HUDEP-2 (cell line): Measurements from ENCODE around the gene FOXK2.
A peak's percentile ranks its signal among the peaks of the same experiment; 100 is the strongest.

Source experiments
- DNase-seq, 76 experiments: peaks; one replicate each; lab custom pipeline; 2025; ENCODE audit not compliant: unreplicated experiment in 76 of 76; lab: John Stamatoyannopoulos, UW

FOXK2 gene

DNA sequence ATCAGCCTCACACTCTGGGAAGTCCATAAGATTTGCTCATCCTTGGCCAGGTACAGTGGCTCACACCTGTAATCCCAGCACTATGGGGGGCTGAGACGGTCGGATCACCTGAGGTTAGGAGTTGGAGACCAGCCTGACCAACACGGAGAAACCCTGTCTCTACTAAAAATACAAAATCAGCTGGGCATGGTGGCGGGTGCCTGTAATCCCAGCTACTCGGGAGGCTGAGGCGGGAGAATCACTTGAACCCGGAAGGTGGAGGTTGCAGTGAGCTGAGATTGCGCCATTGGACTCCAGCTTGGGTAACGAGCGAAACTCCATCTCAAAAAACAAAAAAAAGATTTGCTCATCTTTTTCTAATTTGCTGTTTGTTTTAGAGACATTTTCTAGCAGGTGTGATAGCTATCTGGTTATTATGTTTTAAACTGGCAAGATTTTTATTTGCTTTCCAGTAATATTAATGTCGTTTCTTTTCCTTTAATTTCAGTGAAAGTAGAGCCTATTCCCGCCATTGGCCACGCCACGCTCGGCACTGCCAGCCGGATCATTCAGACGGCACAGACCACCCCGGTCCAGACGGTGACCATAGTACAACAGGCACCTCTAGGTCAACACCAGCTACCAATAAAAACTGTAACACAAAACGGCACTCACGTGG is 67.2 kb downstream of the FOXK2 start:
- DNase-seq, result no peak

- DNase-seq, result no peak
Observed at GRCh38 chr17:82587234-82588086, 67.9 kb downstream of the FOXK2 start.

GRCh38 chr17:82588266-82589175 is 69.0 kb downstream of the FOXK2 start:
- no peak for DNase-seq

- DNase-seq, result no peak
Observed at GRCh38 chr17:82589851-82590180, 70.3 kb downstream of the FOXK2 start.

DNA sequence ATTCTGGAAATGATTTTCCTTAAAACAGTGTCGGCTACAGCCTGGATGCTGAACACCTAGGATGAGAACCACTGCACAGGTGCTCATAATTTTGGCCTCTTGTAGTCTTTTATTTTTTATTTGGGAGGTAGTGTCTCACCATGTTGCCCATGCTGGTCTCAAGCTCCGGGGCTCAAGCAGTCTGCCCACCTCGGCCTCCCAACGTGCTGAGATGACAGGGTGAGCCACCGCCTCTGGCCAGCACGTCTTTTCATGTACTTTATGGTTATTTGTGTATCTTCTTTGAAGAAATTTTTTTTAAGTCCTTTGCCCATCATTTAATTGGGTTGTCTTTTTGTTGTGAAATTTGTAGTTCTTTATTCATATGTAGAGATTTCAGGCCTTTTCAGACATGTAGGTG is 70.7 kb downstream of the FOXK2 start:
- DNase-seq, result no peak

DNA sequence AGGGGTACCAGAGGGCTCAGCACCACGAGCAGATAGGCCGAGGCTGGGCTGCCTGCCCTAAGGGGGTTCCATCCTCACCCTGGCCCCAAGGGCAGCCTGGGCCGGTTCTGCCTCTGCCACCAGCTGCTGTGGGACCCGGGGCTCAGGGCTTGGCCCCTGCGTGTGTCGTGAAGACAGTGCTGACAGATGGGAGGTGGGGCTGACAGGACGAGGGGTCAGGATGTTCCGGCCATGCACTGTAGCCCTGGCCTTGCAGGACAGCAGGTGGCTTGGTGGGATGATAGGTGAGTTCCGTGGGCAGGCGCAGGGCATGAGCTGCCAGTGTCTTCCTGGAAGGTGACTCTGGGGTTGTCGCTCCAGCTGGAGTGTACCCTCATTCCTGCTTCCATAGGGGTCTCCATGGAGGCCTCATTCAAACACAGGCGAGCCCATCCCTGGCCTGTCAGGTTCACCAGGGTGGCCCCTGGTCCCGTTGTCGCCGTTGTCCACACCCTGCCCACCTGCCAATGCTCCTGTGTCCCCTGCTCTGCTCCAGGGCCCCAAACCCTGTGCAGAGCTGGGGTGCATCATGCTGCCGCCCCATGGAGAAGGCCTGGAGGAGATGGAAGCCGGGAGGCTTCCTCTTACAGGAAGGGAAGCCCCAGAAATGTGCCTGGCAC is 71.5 kb downstream of the FOXK2 start:
- DNase-seq, result no peak

- DNase-seq, result no peak
Observed at GRCh38 chr17:82592289-82592766, 72.8 kb downstream of the FOXK2 start.

DNA sequence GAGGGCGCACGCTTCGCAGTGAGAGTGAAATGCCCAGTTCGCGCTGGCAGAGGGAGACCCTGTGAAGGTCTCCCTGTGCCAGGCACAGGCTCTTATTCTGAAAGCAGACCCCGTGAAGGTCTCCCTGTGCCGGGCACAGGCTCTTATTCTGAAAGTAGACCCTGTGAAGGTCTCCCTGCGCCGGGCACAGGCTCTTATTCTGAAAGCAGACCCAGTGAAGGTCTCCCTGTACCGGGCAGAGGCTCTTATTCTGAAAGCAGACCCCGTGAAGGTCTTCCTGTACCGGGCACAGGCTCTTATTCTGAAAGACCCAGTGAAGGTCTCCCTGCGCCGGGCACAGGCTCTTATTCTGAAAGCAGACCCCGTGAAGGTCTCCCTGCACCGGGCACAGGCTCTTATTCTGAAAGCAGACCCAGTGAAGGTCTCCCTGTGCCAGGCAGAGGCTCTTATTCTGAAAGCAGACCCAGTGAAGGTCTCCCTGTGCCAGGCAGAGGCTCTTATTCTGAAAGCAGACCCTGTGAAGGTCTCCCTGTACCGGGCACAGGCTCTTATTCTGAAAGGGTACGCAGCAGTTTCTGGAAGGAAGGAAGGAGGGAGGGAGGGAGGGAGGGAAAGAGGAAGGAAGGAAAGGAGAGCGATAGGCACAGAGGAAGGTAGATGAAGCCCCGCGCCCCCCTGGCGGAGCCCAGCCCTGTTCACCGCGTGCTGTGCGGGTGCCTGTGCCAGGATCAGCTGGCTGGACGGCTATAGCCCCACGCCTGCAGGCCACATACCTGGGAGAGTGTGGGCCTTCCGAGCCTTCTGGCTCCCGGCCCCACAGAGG is 73.4 kb downstream of the FOXK2 start:
- peak in 70 of 76 experiments; percentile 22 to 90 (median 62) for DNase-seq

GRCh38 chr17:82593590-82594087 is 74.1 kb downstream of the FOXK2 start:
- DNase-seq, result no peak

GRCh38 chr17:82594571-82594970 is 75.0 kb downstream of the FOXK2 start:
- no peak for DNase-seq

DNA sequence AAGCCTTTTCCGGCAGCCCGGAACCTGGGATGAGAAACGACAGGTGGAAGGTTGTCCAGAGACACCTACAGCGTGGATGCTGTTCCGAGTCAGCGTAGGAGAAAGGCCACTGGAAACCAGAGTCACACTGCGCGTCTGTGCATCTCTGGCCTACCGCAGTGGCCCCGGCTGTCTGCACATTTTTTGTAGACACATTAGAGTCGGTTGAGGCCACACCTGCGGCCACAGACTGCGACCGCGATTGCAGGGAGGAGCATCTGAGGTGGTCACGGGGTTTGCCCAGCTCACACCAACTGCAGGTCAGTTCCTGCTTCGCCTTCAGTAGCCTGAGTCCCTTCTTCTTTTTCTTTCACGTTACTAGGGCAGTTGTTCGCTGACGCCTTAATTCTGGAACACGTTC is 76.4 kb downstream of the FOXK2 start:
- DNase-seq, result no peak

- no peak for DNase-seq
Observed at GRCh38 chr17:82596296-82596695, 76.8 kb downstream of the FOXK2 start.

GRCh38 chr17:82596837-82597672 is 77.5 kb downstream of the FOXK2 start:
- DNase-seq, result no peak

DNA sequence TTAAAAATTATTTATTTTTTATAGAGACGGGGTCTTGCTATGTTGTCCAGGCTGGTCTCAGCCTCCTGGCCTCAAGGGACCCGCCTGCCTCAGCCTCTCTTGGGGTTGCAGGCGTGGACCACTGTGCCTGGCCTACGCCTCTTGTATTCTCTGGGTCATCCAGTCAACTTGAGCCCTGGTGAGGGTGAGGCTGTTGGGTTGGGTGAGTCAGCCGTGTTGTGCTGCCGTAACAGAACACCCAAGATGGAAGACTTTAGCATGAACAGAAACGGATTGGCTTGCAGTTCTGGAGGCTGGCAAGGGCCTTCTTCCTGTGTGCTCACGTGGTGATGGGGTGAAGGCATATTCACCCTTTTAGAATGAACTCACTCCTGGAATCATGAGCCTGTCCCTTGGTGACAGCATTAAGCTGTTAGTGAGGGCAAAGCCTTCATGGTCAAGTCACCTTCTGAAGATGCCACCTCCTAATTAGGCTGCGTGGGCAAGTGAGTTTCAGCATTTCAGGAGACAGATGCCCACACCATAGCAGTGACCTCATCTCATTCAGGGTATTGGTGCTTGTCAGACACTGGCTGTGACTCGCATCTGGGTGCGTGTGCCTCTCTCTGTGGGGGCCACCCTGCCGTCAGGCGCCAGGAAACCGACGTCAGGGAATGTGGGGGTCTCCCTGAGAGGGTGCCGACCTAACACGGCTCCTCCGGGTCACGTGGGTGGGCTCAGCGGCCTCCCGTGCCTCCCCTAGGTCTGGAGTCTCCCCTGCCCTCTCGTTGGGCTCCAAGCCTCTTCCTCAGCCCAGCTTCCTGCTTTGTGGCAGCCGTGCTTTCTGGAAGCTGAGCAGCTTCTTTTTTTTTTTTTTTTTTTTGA is 79.0 kb downstream of the FOXK2 start:
- no peak for DNase-seq

GRCh38 chr17:82599674-82600661 is 80.4 kb downstream of the FOXK2 start:
- no peak for DNase-seq

- DNase-seq, result no peak
Observed at GRCh38 chr17:82600731-82601446, 81.4 kb downstream of the FOXK2 start.
